ENCODE measurements around the gene UBA52.

GRCh38 chr19:18605196-18605545 is 33.5 kb downstream of the UBA52 start:
- TF ChIP-seq CTCF (conservative IDR thresholded peaks at IDR 0.05; ENCODE audit: low read depth, low read length), result no peak
- TF ChIP-seq EZH2 (IDR thresholded peaks at IDR 0.05; ENCODE audit: low read length, unreplicated experiment), result no peak

Measured in PC-3 (cell line).